Lung (tissue), 12 donors: Measurements from ENCODE around the gene TPX2. TPM values are rescaled to one million over a fixed set of nuclear protein-coding genes. Genes with fewer than 3 reads are reported as not detected.

Experiments used
- ATAC-seq: fragments of 200-7000 bp; cut with Tn5 transposase; one replicate; pipeline ENCODE4 v1.9.1; 2020; ENCODE audit warnings: moderate number of reproducible peaks; ENCODE audit not compliant: insufficient read depth, low FRiP score
- DNase-seq, 3 donors: peaks; one replicate each; pipeline ENCODE4 v3.0.0-alpha.2; 2013 to 2017
- H3K27ac ChIP-seq, 2 donors: one replicate each; pipeline ENCODE4 v1.5.1; 2013; ENCODE audit warnings: mild to moderate bottlenecking in 2 of 2, moderate library complexity in 2 of 2, control low read depth in 1 of 2, inconsistent platforms in 1 of 2, low read depth in 1 of 2, low read length in 1 of 2
- H3K27me3 ChIP-seq, 3 donors: one replicate each; pipeline ENCODE4 v1.5.1; 2013; ENCODE audit warnings: low read length in 2 of 3; ENCODE audit not compliant: control insufficient read depth in 3 of 3, insufficient read depth in 3 of 3
- H3K36me3 ChIP-seq, 4 donors: one replicate each; pipeline ENCODE4 v1.5.1; 2013; ENCODE audit warnings: low read length in 4 of 4, mild to moderate bottlenecking in 1 of 4, moderate library complexity in 1 of 4; ENCODE audit not compliant: control insufficient read depth in 4 of 4, insufficient read depth in 4 of 4
- H3K4me1 ChIP-seq, 5 donors: one replicate each; pipeline ENCODE4 v1.5.1; 2013; ENCODE audit warnings: low read length in 5 of 5, mild to moderate bottlenecking in 2 of 5, moderate library complexity in 1 of 5; ENCODE audit not compliant: control insufficient read depth in 5 of 5, insufficient read depth in 5 of 5
- H3K4me3 ChIP-seq: one replicate; pipeline ENCODE4 v1.5.1; 2013; ENCODE audit warnings: mild to moderate bottlenecking, control low read depth, moderate library complexity
- H3K9ac ChIP-seq, 2 donors: one replicate each; pipeline ENCODE4 v1.5.1; 2013; ENCODE audit warnings: low read length in 2 of 2, control low read depth in 1 of 2; ENCODE audit not compliant: insufficient read depth in 1 of 2
- H3K9me3 ChIP-seq, 4 donors: one replicate each; pipeline ENCODE4 v1.5.1; 2013; ENCODE audit warnings: low read length in 3 of 4, mild to moderate bottlenecking in 1 of 4, moderate library complexity in 1 of 4; ENCODE audit not compliant: control insufficient read depth in 4 of 4, insufficient read depth in 3 of 4
- CTCF ChIP-seq: IDR thresholded peaks from 2 replicates; pipeline ENCODE4 v1.5.1; 2012; ENCODE audit warnings: mild to moderate bottlenecking; ENCODE audit errors: control extremely low read depth, extremely low read depth
- whole genome bisulfite sequencing, 2 donors: extraction: QIAGEN DNeasy Blood & Tissue Kit; methylation state at CpG; one replicate each; pipeline ENCODE4 v1.1.7; 2013; 5-methylcytosine and 5-hydroxymethylcytosine counted together
- polyA plus RNA-seq, 2 donors: library from polyadenylated mRNA; stranded (reverse); fragments of 200-250 nt; gene quantifications; one replicate each; pipeline ENCODE4 v1.2.1, GENCODE V29; 2013
- total RNA-seq, 2 donors: library from RNA; depleted of rRNA in 1 of 2; stranded (reverse); fragments of >200 nt in 1 of 2; gene quantifications; one replicate each; pipeline ENCODE4 v1.2.1, GENCODE V29; 2014 to 2021
- donor health status: control.
- donor health status: control.
- donor health status: Bipolar disorder and iron deficiency.
- donor health status: healthy.
- donor health status: DM: yes; HTN: yes; CAD: no.

TPX2 gene
- total and polyA plus RNA-seq, 4 donors = 1.6 to 6.5 (median 2.0) TPM

- ATAC-seq (no peak), DNase-seq (no peak)
- Histone ChIP-seq H3K9me3 (no peaks in the 10 kb centered on the region), H3K27ac (peak overlapping the region; percentile 17 to 56), H3K27me3 (no peaks in the 10 kb centered on the region), H3K4me1 (peaks cover 9 to 51% (median 22%) of the 10 kb centered on the region in 5 donors), H3K4me3 (no peak overlapping the region), H3K36me3 (peaks cover 9 to 31% (median 18%) of the 10 kb centered on the region in 4 donors), H3K9ac (no peak overlapping the region)
- TF ChIP-seq CTCF = no peak
- WGBS, 2 donors = 62 to 70% methylated on average over 2 of the region's 2 CpGs
Observed at GRCh38 chr20:31706607-31707257, 32.4 kb upstream of the TPX2 start.

GRCh38 chr20:31707258-31707615 lies 31.9 kb upstream of the TPX2 start:
- WGBS, 2 donors = 96 to 97% methylated on average over 5 of the region's 5 CpGs
- Histone ChIP-seq H3K4me1 (peaks cover 13 to 51% (median 27%) of the 10 kb centered on the region in 5 donors), H3K9ac (no peak overlapping the region), H3K27ac (peak overlapping the region in 1 of 2 donors; percentile 56), H3K9me3 (no peaks in the 10 kb centered on the region), H3K36me3 (peaks cover 9 to 29% (median 20%) of the 10 kb centered on the region in 4 donors), H3K4me3 (no peak overlapping the region), H3K27me3 (no peaks in the 10 kb centered on the region)
- DNase-seq (no peak), ATAC-seq (no peak)
- no peak for TF ChIP-seq CTCF

GRCh38 chr20:31707994-31708735 lies 30.9 kb upstream of the TPX2 start:
- WGBS, 2 donors = 31 to 46% methylated on average over 2 of the region's 2 CpGs
- no peak for TF ChIP-seq CTCF
- Histone ChIP-seq H3K4me1 (peaks cover 22 to 51% (median 36%) of the 10 kb centered on the region in 5 donors), H3K4me3 (no peak overlapping the region), H3K27ac (peak overlapping the region; percentile 47 to 79), H3K9me3 (no peaks in the 10 kb centered on the region), H3K9ac (no peak overlapping the region), H3K36me3 (peaks cover 9 to 29% (median 21%) of the 10 kb centered on the region in 4 donors), H3K27me3 (no peaks in the 10 kb centered on the region)
- ATAC-seq = no peak
- DNase-seq = peak in 1 of 3 donors; percentile 47
